Stimulated activated CD4-positive, alpha-beta T cell treated with anti-CD3 and anti-CD28 coated beads, Interleukin-1b, Interleukin-23, amount 100 ng/mL, for 4 hours (primary cell): ENCODE results near the gene TNNC2.

Experiments used
- DNase-seq, 2 donors: peaks; one replicate each; pipeline ENCODE4 v3.0.0-alpha.2; 2020; ENCODE audit warnings: low read depth in 2 of 2

The TNNC2 gene

GRCh38 chr20:45781391-45781931 is 45.7 kb downstream of the TNNC2 start:
- no peak for DNase-seq

- DNase-seq, result no peak
Observed at GRCh38 chr20:45780159-45780558, 47.0 kb downstream of the TNNC2 start.

- DNase-seq, result no peak
Observed at GRCh38 chr20:45779011-45779915, 47.8 kb downstream of the TNNC2 start.

DNA sequence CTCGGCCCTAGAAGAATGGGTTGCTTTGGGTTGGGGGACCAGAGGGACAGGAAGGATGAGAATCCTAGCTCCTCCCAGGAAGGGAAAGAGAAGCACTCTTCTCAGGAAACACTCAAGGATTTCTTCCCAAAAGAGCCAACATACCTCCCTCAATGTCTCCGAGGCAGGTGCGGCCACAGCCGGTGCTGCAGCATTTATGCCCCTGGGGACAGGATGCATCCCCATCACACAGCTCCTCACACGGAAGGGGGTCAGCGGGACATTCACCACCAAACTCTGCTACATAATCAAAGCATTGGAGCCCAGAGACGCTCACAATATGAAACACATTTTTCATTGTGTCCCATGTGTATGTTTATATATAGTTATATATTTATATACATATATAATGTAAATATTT is 50.2 kb downstream of the TNNC2 start:
- DNase-seq, result no peak

DNA sequence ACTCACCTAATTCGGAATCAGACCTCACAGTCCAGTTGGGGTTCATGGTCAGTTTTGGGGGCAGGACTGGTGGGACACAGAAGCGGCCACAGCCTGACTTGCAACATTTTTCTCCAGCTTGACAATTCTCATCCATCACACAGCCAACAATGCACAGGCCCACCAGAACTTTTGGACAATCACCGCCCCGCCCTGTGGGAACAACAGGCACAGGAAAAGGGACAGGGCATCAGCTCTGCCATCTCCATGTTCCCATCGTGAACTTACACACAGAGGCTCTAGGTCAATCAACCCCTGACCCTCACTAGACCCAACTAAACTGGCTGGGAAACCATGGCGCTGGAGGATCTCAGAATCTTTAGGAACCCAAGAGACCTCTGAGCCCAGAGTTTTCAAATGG is 51.7 kb downstream of the TNNC2 start:
- DNase-seq, result no peak

- DNase-seq, result no peak
Observed at GRCh38 chr20:45774945-45775344, 52.2 kb downstream of the TNNC2 start.
